GM13976 (cell line): Measurements from ENCODE around the gene TBCA.
A peak's percentile ranks its signal among the peaks of the same experiment; 100 is the strongest.

Source experiments
- DNase-seq: peaks from one replicate; pipeline ENCODE4 v3.0.0; 2012; ENCODE audit warnings: low spot score
- in situ Hi-C: fragments of 300-500 bp; cut with MboI; formaldehyde crosslinking; loops from one replicate; pipeline ENCODE4 v1.12.0; 2022; ENCODE audit warnings: low sequenced_read_pairs, mixed read lengths, inconsistent platforms; ENCODE audit not compliant: unreplicated experiment
- TF ChIP-seq, protein P1 (sequence below): IDR thresholded peaks from 2 replicates; pipeline ENCODE4 v1.5.1; 2012; ENCODE audit warnings: borderline replicate concordance, mild to moderate bottlenecking; ENCODE audit not compliant: insufficient read depth; ENCODE audit errors: extremely low read depth, missing control alignments, control extremely low read depth

TBCA gene

DNA sequence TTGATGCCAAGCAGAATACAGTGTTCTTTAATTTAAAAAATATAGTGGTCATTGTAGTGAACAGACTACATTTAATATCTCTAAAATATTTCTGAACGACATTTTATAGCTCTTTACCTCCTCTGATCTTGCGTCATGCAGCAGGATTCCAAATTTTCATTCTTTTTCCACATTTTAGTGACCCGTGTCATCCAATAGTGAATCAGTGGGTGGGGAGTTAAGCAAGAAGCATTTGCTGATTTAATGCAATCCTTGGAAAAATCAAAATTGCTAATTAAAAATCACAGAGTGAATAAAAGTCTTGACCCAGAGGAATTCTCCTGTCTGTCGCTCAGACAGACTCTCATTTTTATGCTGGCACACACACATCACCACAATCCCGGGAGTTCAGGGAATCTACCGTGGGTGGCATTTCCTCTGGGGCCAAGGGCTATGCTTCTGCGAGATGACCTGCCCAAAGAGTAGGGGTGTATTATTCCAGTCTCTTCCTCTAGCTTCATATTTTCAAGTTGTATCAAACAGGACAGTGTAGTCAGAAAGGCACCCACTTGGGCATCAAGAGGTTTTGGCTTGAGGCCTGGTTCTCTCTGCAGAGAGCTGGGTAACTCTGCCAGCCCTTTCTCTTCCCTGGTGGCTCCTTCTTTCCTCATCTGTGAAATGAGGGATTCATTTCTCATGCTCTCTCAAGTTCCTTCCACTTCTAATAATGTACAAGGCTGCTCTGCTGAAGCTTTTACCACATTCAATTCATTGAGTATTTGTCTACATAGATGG lies 112.9 kb downstream of the TBCA start:
- TF ChIP-seq, protein P1, sequence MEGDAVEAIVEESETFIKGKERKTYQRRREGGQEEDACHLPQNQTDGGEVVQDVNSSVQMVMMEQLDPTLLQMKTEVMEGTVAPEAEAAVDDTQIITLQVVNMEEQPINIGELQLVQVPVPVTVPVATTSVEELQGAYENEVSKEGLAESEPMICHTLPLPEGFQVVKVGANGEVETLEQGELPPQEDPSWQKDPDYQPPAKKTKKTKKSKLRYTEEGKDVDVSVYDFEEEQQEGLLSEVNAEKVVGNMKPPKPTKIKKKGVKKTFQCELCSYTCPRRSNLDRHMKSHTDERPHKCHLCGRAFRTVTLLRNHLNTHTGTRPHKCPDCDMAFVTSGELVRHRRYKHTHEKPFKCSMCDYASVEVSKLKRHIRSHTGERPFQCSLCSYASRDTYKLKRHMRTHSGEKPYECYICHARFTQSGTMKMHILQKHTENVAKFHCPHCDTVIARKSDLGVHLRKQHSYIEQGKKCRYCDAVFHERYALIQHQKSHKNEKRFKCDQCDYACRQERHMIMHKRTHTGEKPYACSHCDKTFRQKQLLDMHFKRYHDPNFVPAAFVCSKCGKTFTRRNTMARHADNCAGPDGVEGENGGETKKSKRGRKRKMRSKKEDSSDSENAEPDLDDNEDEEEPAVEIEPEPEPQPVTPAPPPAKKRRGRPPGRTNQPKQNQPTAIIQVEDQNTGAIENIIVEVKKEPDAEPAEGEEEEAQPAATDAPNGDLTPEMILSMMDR = no peak
- in situ Hi-C loops = no loop called here
- no peak for DNase-seq

DNA sequence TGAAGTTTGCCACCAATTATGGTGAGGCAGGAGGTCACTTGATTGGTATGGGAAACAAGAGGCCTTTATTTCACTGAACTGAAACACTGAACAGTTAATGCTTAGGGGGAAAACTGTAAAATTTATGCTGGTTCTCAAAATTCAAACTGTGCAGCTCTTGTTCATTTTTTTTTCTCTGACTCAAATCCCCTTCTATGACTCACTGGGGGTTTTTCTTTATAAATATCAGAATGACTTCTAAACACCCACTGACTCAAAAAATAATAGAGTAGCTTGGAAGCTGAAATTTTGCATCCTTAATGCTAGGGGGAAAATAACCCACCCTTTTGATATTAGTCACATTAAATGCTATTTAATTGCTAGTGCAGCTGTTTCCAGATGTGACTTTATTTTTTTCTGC lies 113.5 kb downstream of the TBCA start:
- DNase-seq = peak; percentile 22
- in situ Hi-C loops = no loop called here
- TF ChIP-seq, protein P1 = no peak

DNA sequence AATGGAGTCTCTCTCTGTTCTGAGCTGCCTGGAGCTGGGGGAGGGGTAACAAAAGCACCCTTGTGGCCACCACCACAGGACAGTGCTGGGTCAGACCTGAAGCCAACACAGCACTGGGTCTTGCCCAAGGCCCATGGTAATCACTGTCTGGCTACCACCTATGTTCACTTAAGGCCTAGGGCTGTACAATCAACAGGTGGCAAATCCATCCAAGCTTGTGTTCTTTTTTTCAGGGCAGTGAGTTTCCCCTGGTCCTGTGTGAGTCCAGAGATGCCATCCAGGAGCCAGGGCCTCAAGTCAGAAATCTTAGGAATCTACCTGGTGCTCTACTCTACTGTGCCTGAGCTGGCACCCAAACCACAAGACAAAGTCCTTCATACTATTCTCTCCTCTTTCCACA lies 117.5 kb downstream of the TBCA start:
- no peak for DNase-seq
- TF ChIP-seq, protein P1 = no peak
- in situ Hi-C loops = no loop called here

DNA sequence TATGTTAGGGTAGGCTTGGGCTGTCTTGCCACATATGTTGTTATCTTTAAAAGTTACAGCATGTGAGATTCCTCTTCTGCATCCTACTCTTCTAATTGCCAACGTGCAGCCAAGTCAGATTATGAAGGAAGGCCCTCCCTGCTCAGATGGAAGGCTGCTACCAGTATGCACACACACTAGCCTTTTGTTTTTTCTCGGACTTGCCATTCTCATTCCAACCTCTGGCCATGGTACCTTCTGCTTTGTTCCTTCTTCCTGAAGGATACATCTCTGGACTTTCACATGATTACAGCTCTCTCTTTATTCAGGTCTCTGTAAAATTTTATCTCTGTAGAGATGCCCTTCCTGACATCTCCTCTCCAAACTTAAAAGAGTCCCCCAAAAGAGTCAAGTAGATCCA lies 124.8 kb downstream of the TBCA start:
- TF ChIP-seq, protein P1 = no peak
- in situ Hi-C loops = no loop called here
- DNase-seq = no peak

DNA sequence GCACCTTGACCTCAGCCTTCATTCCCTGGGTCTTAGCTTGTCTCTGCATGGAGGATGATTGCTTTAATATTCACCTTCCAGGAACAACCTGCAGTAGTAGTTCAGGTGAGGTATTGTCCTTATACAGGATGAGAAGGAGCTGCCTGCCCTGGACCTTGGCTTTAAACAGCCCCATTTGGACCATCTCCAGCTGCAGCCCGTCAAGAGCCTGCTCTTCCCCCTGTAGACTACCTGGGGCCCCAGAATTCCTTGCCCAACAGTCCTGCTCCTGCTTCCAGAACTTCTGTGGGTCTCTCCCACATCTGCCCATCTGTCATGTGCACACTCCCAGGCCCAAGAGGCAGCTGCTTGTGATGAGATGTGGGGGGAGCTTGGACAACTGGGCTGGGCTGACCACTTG lies 125.5 kb downstream of the TBCA start:
- DNase-seq = no peak
- TF ChIP-seq, protein P1 = no peak
- in situ Hi-C loops = no loop called here

DNA sequence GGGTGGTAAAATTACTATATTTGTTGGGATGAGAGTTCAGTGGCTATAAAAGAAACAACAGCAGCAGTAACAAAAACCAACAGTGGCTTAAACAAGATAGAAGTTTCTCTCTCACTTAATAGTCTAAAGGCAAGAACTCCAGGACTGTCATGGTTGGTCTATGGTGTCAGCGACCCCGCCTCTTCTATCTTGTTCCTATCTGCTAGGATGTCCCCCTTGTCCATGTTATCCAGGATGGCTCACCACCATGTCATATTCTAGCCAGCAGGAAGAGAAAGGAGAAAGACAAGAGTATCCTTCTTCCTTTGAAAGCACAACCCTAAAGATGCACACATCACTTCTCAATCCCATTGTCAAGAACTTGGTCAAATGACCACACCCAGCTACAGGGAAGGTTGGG lies 126.4 kb downstream of the TBCA start:
- no peak for DNase-seq
- in situ Hi-C loops = loop anchor here (10.0 kb wide), 1 partner anchor 325 kb away; no protein-coding TSS in a partner anchor
- TF ChIP-seq, protein P1 = no peak
